Spleen (tissue), 7 donors: ENCODE measurements around the gene GRIP1.

Experiments
- POLR2A ChIP-seq, 3 donors: fragments of 450-650 bp; IDR thresholded peaks; one replicate each; pipeline ENCODE4 v1.5.1; 2017; ENCODE audit warnings: antibody characterized with exemption in 3 of 3, mild to moderate bottlenecking in 1 of 3
- TF ChIP-seq, protein P1 (sequence below), 11 experiments: fragments of 200-600 bp in 7 of 11; fragments of 450-650 bp in 4 of 11; sonication (generic) in 4 of 11; IDR thresholded peaks in 8 of 11; conservative IDR thresholded peaks in 3 of 11; 1 replicate in 7 of 11; 2 replicates in 4 of 11; pipeline versions ENCODE4 v1.4.0 to v1.8.0; 2016 to 2021; ENCODE audit warnings: antibody characterized with exemption in 11 of 11, inconsistent platforms in 4 of 11, mild to moderate bottlenecking in 1 of 11
- donor health status: DM: no; HTN: no; CAD: no; lungs with moderate emphysema.
- donor health status: DM: no; HTN: no; CAD: no.
- donor health status: DM: no; HTN: no; CAD: no.

DNA sequence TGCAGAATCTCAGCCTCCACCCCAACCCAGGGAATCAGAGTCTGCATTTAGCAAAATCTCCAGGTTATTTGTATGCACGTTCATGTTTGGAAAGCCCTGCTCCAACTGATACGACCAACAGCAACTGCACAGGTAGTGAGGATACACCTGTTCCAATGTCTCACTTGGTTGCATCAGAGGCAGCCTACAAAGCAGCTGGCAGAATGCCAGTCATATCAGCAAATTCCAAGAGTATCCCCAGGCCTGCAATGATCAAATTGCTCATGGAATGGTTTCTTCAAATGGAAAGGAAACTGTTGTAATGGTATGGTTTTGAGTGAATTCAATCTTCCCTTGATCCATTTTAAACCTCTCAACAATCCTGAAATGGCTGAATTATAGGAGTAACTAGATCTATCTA is 75.4 kb downstream of the GRIP1 start:
- TF ChIP-seq, protein P1, sequence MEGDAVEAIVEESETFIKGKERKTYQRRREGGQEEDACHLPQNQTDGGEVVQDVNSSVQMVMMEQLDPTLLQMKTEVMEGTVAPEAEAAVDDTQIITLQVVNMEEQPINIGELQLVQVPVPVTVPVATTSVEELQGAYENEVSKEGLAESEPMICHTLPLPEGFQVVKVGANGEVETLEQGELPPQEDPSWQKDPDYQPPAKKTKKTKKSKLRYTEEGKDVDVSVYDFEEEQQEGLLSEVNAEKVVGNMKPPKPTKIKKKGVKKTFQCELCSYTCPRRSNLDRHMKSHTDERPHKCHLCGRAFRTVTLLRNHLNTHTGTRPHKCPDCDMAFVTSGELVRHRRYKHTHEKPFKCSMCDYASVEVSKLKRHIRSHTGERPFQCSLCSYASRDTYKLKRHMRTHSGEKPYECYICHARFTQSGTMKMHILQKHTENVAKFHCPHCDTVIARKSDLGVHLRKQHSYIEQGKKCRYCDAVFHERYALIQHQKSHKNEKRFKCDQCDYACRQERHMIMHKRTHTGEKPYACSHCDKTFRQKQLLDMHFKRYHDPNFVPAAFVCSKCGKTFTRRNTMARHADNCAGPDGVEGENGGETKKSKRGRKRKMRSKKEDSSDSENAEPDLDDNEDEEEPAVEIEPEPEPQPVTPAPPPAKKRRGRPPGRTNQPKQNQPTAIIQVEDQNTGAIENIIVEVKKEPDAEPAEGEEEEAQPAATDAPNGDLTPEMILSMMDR (IDR thresholded peaks at IDR 0.05 in 8 of 11, conservative IDR thresholded peaks at IDR 0.05 in 3 of 11), result no peak
- TF ChIP-seq POLR2A (IDR thresholded peaks at IDR 0.05), result no peak
